Ishikawa (cell line): ENCODE measurements around the gene TADA3.

Experiments used
- EP300 ChIP-seq: IDR thresholded peaks from 2 replicates; pipeline ENCODE4 v1.6.1; 2012; ENCODE audit warnings: borderline replicate concordance
- TAF1 ChIP-seq: IDR thresholded peaks from 2 replicates; pipeline ENCODE4 v1.6.1; 2012; ENCODE audit warnings: low read depth, mild to moderate bottlenecking
- YY1 ChIP-seq: IDR thresholded peaks from 2 replicates; pipeline ENCODE4 v1.6.1; 2012; ENCODE audit warnings: low read depth

GRCh38 chr3:9841015-9841414 is 48.7 kb upstream of the TADA3 start:
- no peak for TF ChIP-seq TAF1
- no peak for TF ChIP-seq YY1
- no peak for TF ChIP-seq EP300
